ENCODE data around the gene DNAH17. TPM values are rescaled to one million over a fixed set of nuclear protein-coding genes. Genes with fewer than 3 reads are reported as not detected.

The DNAH17 gene
- total and polyA plus RNA-seq, 2 experiments from 2014 or later: 1.7 TPM; not detected in 1

- Histone ChIP-seq H3K4me1 (ENCODE audit: low read depth) (no peaks in the 10 kb centered on the region), H3K27ac (no peak overlapping the region), H3K36me3 (no peaks in the 10 kb centered on the region), H3K4me3 (no peak overlapping the region), H3K9me3 (ENCODE audit: low read depth) (no peaks in the 10 kb centered on the region), H3K27me3 (no peaks in the 10 kb centered on the region)
- DNase-seq (ENCODE audit: low read depth in 1 of 2, low spot score in 1 of 2): no peak
- TF ChIP-seq CTCF (IDR thresholded peaks at IDR 0.05; ENCODE audit: low read depth, low read length): no peak
Observed at GRCh38 chr17:78560731-78561130, 16.5 kb downstream of the DNAH17 start.

- no peaks in the 10 kb centered on the region for H3K4me1 ChIP-seq (ENCODE audit: low read depth)
- TF ChIP-seq CTCF (IDR thresholded peaks at IDR 0.05; ENCODE audit: low read depth, low read length): no peak
- H3K27me3 ChIP-seq: no peaks in the 10 kb centered on the region
- no peaks in the 10 kb centered on the region for H3K36me3 ChIP-seq
- H3K9me3 ChIP-seq (ENCODE audit: low read depth): no peaks in the 10 kb centered on the region
- no peak for DNase-seq (ENCODE audit: low read depth in 1 of 2, low spot score in 1 of 2)
- no peak overlapping the region for H3K4me3 ChIP-seq
- no peak overlapping the region for H3K27ac ChIP-seq
Observed at GRCh38 chr17:78559749-78560368, 17.3 kb downstream of the DNAH17 start.

- Histone ChIP-seq H3K27ac (no peak overlapping the region), H3K36me3 (no peaks in the 10 kb centered on the region), H3K27me3 (no peaks in the 10 kb centered on the region), H3K4me1 (ENCODE audit: low read depth) (no peaks in the 10 kb centered on the region), H3K9me3 (ENCODE audit: low read depth) (no peaks in the 10 kb centered on the region), H3K4me3 (no peak overlapping the region)
- TF ChIP-seq CTCF (IDR thresholded peaks at IDR 0.05; ENCODE audit: low read depth, low read length): no peak
- DNase-seq (ENCODE audit: low read depth in 1 of 2, low spot score in 1 of 2): no peak
Observed at GRCh38 chr17:78558989-78559388, 18.2 kb downstream of the DNAH17 start.

GRCh38 chr17:78558181-78558850, 18.9 kb downstream of the DNAH17 start:
- no peak overlapping the region for H3K27ac ChIP-seq
- no peaks in the 10 kb centered on the region for H3K27me3 ChIP-seq
- no peak overlapping the region for H3K4me3 ChIP-seq
- no peaks in the 10 kb centered on the region for H3K9me3 ChIP-seq (ENCODE audit: low read depth)
- peak in 1 of 2 donors; percentile 30 for DNase-seq (ENCODE audit: low read depth in 1 of 2, low spot score in 1 of 2)
- no peaks in the 10 kb centered on the region for H3K36me3 ChIP-seq
- no peaks in the 10 kb centered on the region for H3K4me1 ChIP-seq (ENCODE audit: low read depth)
- no peak for TF ChIP-seq CTCF (IDR thresholded peaks at IDR 0.05; ENCODE audit: low read depth, low read length)

- no peaks in the 10 kb centered on the region for H3K9me3 ChIP-seq (ENCODE audit: low read depth)
- no peak overlapping the region for H3K27ac ChIP-seq
- H3K27me3 ChIP-seq: no peaks in the 10 kb centered on the region
- H3K36me3 ChIP-seq: no peaks in the 10 kb centered on the region
- no peak overlapping the region for H3K4me3 ChIP-seq
- DNase-seq (ENCODE audit: low read depth in 1 of 2, low spot score in 1 of 2): peak in 1 of 2 donors; percentile 60
- no peaks in the 10 kb centered on the region for H3K4me1 ChIP-seq (ENCODE audit: low read depth)
- TF ChIP-seq CTCF (IDR thresholded peaks at IDR 0.05; ENCODE audit: low read depth, low read length): no peak
Observed at GRCh38 chr17:78557598-78558039, 19.6 kb downstream of the DNAH17 start.

Measured in cardiac muscle cell (in vitro differentiated cells and primary cell).